GM19468 (cell line): Measurements from ENCODE around the gene FAM120A.
A peak's percentile ranks its signal among the peaks of the same experiment; 100 is the strongest.

Experiments used
- ATAC-seq: cut with Tn5 transposase; IDR thresholded peaks from one replicate; pipeline ENCODE4 v1.9.1; 2021; ENCODE audit warnings: mild to moderate bottlenecking, moderate library complexity, moderate number of reproducible peaks; ENCODE audit not compliant: unreplicated experiment; ENCODE audit errors: extremely low read depth

FAM120A gene

GRCh38 chr9:93543117-93543516 is 91.6 kb downstream of the FAM120A start:
- ATAC-seq = no peak

GRCh38 chr9:93546356-93546755 is 94.9 kb downstream of the FAM120A start:
- no peak for ATAC-seq

GRCh38 chr9:93549611-93550010 is 98.1 kb downstream of the FAM120A start:
- ATAC-seq = no peak

GRCh38 chr9:93552923-93553322 is 101.4 kb downstream of the FAM120A start:
- no peak for ATAC-seq

GRCh38 chr9:93555370-93555769 is 103.9 kb downstream of the FAM120A start:
- no peak for ATAC-seq

- ATAC-seq = no peak
Measured at GRCh38 chr9:93557366-93558137, 106.1 kb downstream of the FAM120A start.

GRCh38 chr9:93558503-93558902 is 107.0 kb downstream of the FAM120A start:
- ATAC-seq = no peak

- ATAC-seq = no peak
Measured at GRCh38 chr9:93560991-93561390, 109.5 kb downstream of the FAM120A start.

GRCh38 chr9:93562157-93562556 is 110.7 kb downstream of the FAM120A start:
- ATAC-seq = no peak

- no peak for ATAC-seq
Measured at GRCh38 chr9:93565089-93565488, 113.6 kb downstream of the FAM120A start.

- peak; percentile 85 for ATAC-seq
Measured at GRCh38 chr9:93566408-93567270, 115.2 kb downstream of the FAM120A start.

- ATAC-seq = no peak
Measured at GRCh38 chr9:93567271-93567959, 115.9 kb downstream of the FAM120A start.

- no peak for ATAC-seq
Measured at GRCh38 chr9:93568169-93568568, 116.7 kb downstream of the FAM120A start.

- no peak for ATAC-seq
Measured at GRCh38 chr9:93569621-93570174, 118.2 kb downstream of the FAM120A start.

- no peak for ATAC-seq
Measured at GRCh38 chr9:93572221-93572620, 120.7 kb downstream of the FAM120A start.

- ATAC-seq = no peak
Measured at GRCh38 chr9:93572636-93573515, 121.4 kb downstream of the FAM120A start.

GRCh38 chr9:93573516-93573828 is 122.0 kb downstream of the FAM120A start:
- ATAC-seq = no peak

- no peak for ATAC-seq
Measured at GRCh38 chr9:93574091-93574899, 122.8 kb downstream of the FAM120A start.
